BJ (cell line): ENCODE results near the gene HSPA4. TPM values are rescaled to one million over a fixed set of nuclear protein-coding genes. Genes with fewer than 3 reads are reported as not detected.

Experiments
- CTCF ChIA-PET: fragments of 350-600 bp; formaldehyde crosslinking; extraction: SDS; loops from one replicate; lab custom pipeline; 2021; ENCODE audit warnings: antibody characterized with exemption, inconsistent platforms; lab: Yijun Ruan, JAX
- POLR2A ChIA-PET: fragments of 300-600 bp; sonication (Branson Sonifier 250); formaldehyde crosslinking; extraction: SDS; loops from one replicate; lab custom pipeline; 2021; ENCODE audit warnings: antibody characterized with exemption; lab: Charles Lee
- DNase-seq: peaks from one replicate; pipeline ENCODE4 v3.0.0-alpha.2; 2011; ENCODE audit warnings: low read depth
- H3K27me3 ChIP-seq: 2 replicates; pipeline ENCODE4 v1.6.0; 2011; ENCODE audit warnings: low read length; ENCODE audit not compliant: control insufficient read depth, insufficient read depth
- H3K36me3 ChIP-seq: 2 replicates; pipeline ENCODE4 v1.5.1; 2011; ENCODE audit warnings: low read length; ENCODE audit not compliant: control insufficient read depth, insufficient read depth
- H3K4me3 ChIP-seq: 2 replicates; pipeline ENCODE4 v1.5.1; 2011; ENCODE audit warnings: low read depth, mild to moderate bottlenecking, control low read depth, low read length
- polyA plus RNA-seq: library from polyadenylated mRNA; depleted of rRNA; stranded (reverse); fragments of >200 nt; gene quantifications from 2 replicates; pipeline ENCODE4 v1.2.3, GENCODE V29; 2011
- TF ChIP-seq, protein P1 (sequence below): IDR thresholded peaks from 2 replicates; pipeline ENCODE4 v1.5.1; 2011; ENCODE audit warnings: low read depth, mild to moderate bottlenecking, control low read depth, inconsistent platforms, low read length, moderate library complexity; ENCODE audit not compliant: insufficient read depth

HSPA4 gene
- polyA plus RNA-seq, 1 experiment = 16.8 TPM

- Histone ChIP-seq H3K4me3 (no peak overlapping the region), H3K27me3 (no peaks in the 10 kb centered on the region), H3K36me3 (no peaks in the 10 kb centered on the region)
- ChIA-PET POLR2A (no interaction called here), CTCF (no interaction called here)
- TF ChIP-seq, protein P1, sequence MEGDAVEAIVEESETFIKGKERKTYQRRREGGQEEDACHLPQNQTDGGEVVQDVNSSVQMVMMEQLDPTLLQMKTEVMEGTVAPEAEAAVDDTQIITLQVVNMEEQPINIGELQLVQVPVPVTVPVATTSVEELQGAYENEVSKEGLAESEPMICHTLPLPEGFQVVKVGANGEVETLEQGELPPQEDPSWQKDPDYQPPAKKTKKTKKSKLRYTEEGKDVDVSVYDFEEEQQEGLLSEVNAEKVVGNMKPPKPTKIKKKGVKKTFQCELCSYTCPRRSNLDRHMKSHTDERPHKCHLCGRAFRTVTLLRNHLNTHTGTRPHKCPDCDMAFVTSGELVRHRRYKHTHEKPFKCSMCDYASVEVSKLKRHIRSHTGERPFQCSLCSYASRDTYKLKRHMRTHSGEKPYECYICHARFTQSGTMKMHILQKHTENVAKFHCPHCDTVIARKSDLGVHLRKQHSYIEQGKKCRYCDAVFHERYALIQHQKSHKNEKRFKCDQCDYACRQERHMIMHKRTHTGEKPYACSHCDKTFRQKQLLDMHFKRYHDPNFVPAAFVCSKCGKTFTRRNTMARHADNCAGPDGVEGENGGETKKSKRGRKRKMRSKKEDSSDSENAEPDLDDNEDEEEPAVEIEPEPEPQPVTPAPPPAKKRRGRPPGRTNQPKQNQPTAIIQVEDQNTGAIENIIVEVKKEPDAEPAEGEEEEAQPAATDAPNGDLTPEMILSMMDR = no peak
- DNase-seq = no peak
Observed at GRCh38 chr5:133056891-133057290, 5.1 kb downstream of the HSPA4 start.

- CTCF ChIA-PET = interaction anchor here (1.0 kb wide), 1 partner anchor 16 kb away, joined by 3 read pairs; no protein-coding TSS in a partner anchor
- POLR2A ChIA-PET = no interaction called here
- TF ChIP-seq, protein P1 = no peak
Observed at GRCh38 chr5:133059621-133060020, 7.8 kb downstream of the HSPA4 start.

DNA sequence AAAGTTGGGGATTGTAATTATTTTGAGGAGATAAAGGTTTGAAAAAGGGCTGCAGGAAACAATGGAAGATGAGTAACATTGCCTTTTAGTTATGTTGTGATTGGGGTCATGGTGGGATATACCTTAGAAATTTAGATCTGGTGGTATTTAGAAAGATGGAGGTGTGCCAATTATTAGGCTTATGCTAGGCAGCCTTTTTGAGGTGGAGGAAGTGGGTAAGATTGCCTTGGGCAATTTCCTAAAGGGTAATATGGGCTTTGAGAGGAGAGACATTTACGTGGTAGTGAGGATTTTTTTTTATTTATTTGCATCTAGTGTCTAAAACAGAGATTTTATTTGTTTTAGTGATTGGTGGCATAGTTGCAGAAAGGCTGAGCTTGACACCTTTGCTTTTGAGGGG, 10.5 kb downstream of the HSPA4 start:
- H3K36me3 ChIP-seq = peaks cover 1% of the 10 kb centered on the region; the same call in 1 of the 2 replicates
- H3K4me3 ChIP-seq = no peak overlapping the region
- DNase-seq = no peak
- POLR2A ChIA-PET = no interaction called here
- no peaks in the 10 kb centered on the region for H3K27me3 ChIP-seq
- TF ChIP-seq, protein P1 = no peak
- CTCF ChIA-PET = no interaction called here

More at GRCh38 chr5:133059621-133060020, 7.8 kb downstream of the HSPA4 start:
- no peak for DNase-seq
- no peaks in the 10 kb centered on the region for H3K36me3 ChIP-seq
- no peaks in the 10 kb centered on the region for H3K27me3 ChIP-seq
- H3K4me3 ChIP-seq = no peak overlapping the region

- CTCF ChIA-PET = no interaction called here
- H3K4me3 ChIP-seq = no peak overlapping the region
- H3K27me3 ChIP-seq = no peaks in the 10 kb centered on the region
- peaks cover 4% of the 10 kb centered on the region for H3K36me3 ChIP-seq
- POLR2A ChIA-PET = no interaction called here
- DNase-seq = no peak
- TF ChIP-seq, protein P1 = no peak
Observed at GRCh38 chr5:133063965-133064364, 12.2 kb downstream of the HSPA4 start.

- POLR2A ChIA-PET = no interaction called here
- peaks cover 9% of the 10 kb centered on the region for H3K36me3 ChIP-seq
- DNase-seq = no peak
- CTCF ChIA-PET = no interaction called here
- TF ChIP-seq, protein P1 = no peak
- no peak overlapping the region for H3K4me3 ChIP-seq
- no peaks in the 10 kb centered on the region for H3K27me3 ChIP-seq
Observed at GRCh38 chr5:133065471-133065870, 13.7 kb downstream of the HSPA4 start.
